ENCODE data around the gene PXMP2.
A peak's percentile ranks its signal among the peaks of the same experiment; 100 is the strongest.
"Not testable (repeated sequence)": the region's sequence is repeated elsewhere in the genome, so short reads cannot be mapped to it uniquely, and the experiment has no call there.

The PXMP2 gene

GRCh38 chr12:132674561-132674960 lies 12.8 kb upstream of the PXMP2 start:
- Histone ChIP-seq H3K36me3 (ENCODE audit: insufficient read depth, low read length) (peaks cover 23% of the 10 kb centered on the region; the same call in 1 of the 2 replicates), H3K4me1 (ENCODE audit: control insufficient read depth, insufficient read depth, low read length, unreplicated experiment) (no peaks in the 10 kb centered on the region), H3K27me3 (ENCODE audit: insufficient read depth, low read length) (no peaks in the 10 kb centered on the region), H3K79me2 (ENCODE audit: control insufficient read depth, insufficient read depth, low read length, unreplicated experiment) (peaks cover 8% of the 10 kb centered on the region), H3K4me3 (ENCODE audit: low read depth, low read length) (no peak overlapping the region), H2AFZ (ENCODE audit: low read length, unreplicated experiment) (no peak overlapping the region), H3K27ac (ENCODE audit: low read depth, low read length) (no peak overlapping the region)

- Histone ChIP-seq H3K36me3 (ENCODE audit: insufficient read depth, low read length) (peaks cover 27% of the 10 kb centered on the region; the same call in 1 of the 2 replicates), H3K27ac (ENCODE audit: low read depth, low read length) (no peak overlapping the region), H3K79me2 (ENCODE audit: control insufficient read depth, insufficient read depth, low read length, unreplicated experiment) (peaks cover 21% of the 10 kb centered on the region), H3K27me3 (ENCODE audit: insufficient read depth, low read length) (no peaks in the 10 kb centered on the region), H3K4me1 (ENCODE audit: control insufficient read depth, insufficient read depth, low read length, unreplicated experiment) (no peaks in the 10 kb centered on the region), H2AFZ (ENCODE audit: low read length, unreplicated experiment) (no peak overlapping the region), H3K4me3 (ENCODE audit: low read depth, low read length) (no peak overlapping the region)
These were observed 11.5 kb upstream of the PXMP2 start for GRCh38 chr12:132675757-132676432.

GRCh38 chr12:132677492-132677891 lies 9.9 kb upstream of the PXMP2 start:
- peaks cover 34% of the 10 kb centered on the region for H3K79me2 ChIP-seq (ENCODE audit: control insufficient read depth, insufficient read depth, low read length, unreplicated experiment)
- H3K36me3 ChIP-seq (ENCODE audit: insufficient read depth, low read length): peaks cover 21% of the 10 kb centered on the region; the same call in 1 of the 2 replicates
- no peak overlapping the region for H3K27ac ChIP-seq (ENCODE audit: low read depth, low read length)

GRCh38 chr12:132685400-132685799 lies 2.0 kb upstream of the PXMP2 start:
- H3K79me2 ChIP-seq (ENCODE audit: control insufficient read depth, insufficient read depth, low read length, unreplicated experiment): peaks cover 55% of the 10 kb centered on the region

More at GRCh38 chr12:132677492-132677891, 9.9 kb upstream of the PXMP2 start:
- H2AFZ ChIP-seq (ENCODE audit: low read length, unreplicated experiment): no peak overlapping the region
- H3K27me3 ChIP-seq (ENCODE audit: insufficient read depth, low read length): no peaks in the 10 kb centered on the region
- no peaks in the 10 kb centered on the region for H3K4me1 ChIP-seq (ENCODE audit: control insufficient read depth, insufficient read depth, low read length, unreplicated experiment)
- H3K4me3 ChIP-seq (ENCODE audit: low read depth, low read length): no peak overlapping the region

GRCh38 chr12:132686825-132687210 lies 569 bp upstream of the PXMP2 start:
- Histone ChIP-seq H2AFZ (ENCODE audit: low read length, unreplicated experiment) (peak overlapping the region; percentile 53), H3K27me3 (ENCODE audit: insufficient read depth, low read length) (no peaks in the 10 kb centered on the region), H3K36me3 (ENCODE audit: insufficient read depth, low read length) (peaks cover 12% of the 10 kb centered on the region; the same call in 1 of the 2 replicates), H3K79me2 (ENCODE audit: control insufficient read depth, insufficient read depth, low read length, unreplicated experiment) (peaks cover 43% of the 10 kb centered on the region), H3K27ac (ENCODE audit: low read depth, low read length) (peak overlapping the region; percentile 67), H3K4me3 (ENCODE audit: low read depth, low read length) (peak overlapping the region; percentile 95), H3K4me1 (ENCODE audit: control insufficient read depth, insufficient read depth, low read length, unreplicated experiment) (no peaks in the 10 kb centered on the region)

More at GRCh38 chr12:132685400-132685799, 2.0 kb upstream of the PXMP2 start:
- peaks cover 7% of the 10 kb centered on the region; the same call in 1 of the 2 replicates for H3K36me3 ChIP-seq (ENCODE audit: insufficient read depth, low read length)
- peak overlapping the region; percentile 95 for H3K4me3 ChIP-seq (ENCODE audit: low read depth, low read length)
- H2AFZ ChIP-seq (ENCODE audit: low read length, unreplicated experiment): no peak overlapping the region
- H3K27me3 ChIP-seq (ENCODE audit: insufficient read depth, low read length): no peaks in the 10 kb centered on the region
- no peak overlapping the region for H3K27ac ChIP-seq (ENCODE audit: low read depth, low read length)
- no peaks in the 10 kb centered on the region for H3K4me1 ChIP-seq (ENCODE audit: control insufficient read depth, insufficient read depth, low read length, unreplicated experiment)

GRCh38 chr12:132689227-132689626 lies 1.8 kb downstream of the PXMP2 start:
- no peak overlapping the region; the same call in 1 of the 2 replicates for H3K4me3 ChIP-seq (ENCODE audit: low read depth, low read length)
- no peak overlapping the region for H3K27ac ChIP-seq (ENCODE audit: low read depth, low read length)
- peaks cover 26% of the 10 kb centered on the region for H3K79me2 ChIP-seq (ENCODE audit: control insufficient read depth, insufficient read depth, low read length, unreplicated experiment)
- no peak overlapping the region for H2AFZ ChIP-seq (ENCODE audit: low read length, unreplicated experiment)
- no peaks in the 10 kb centered on the region for H3K27me3 ChIP-seq (ENCODE audit: insufficient read depth, low read length)
- peaks cover 12% of the 10 kb centered on the region; the same call in 1 of the 2 replicates for H3K36me3 ChIP-seq (ENCODE audit: insufficient read depth, low read length)
- H3K4me1 ChIP-seq (ENCODE audit: control insufficient read depth, insufficient read depth, low read length, unreplicated experiment): no peaks in the 10 kb centered on the region

- Histone ChIP-seq H3K36me3 (ENCODE audit: insufficient read depth, low read length) (peaks cover 12% of the 10 kb centered on the region; the same call in 1 of the 2 replicates), H3K4me3 (ENCODE audit: low read depth, low read length) (no peak overlapping the region; the same call in 1 of the 2 replicates), H3K27me3 (ENCODE audit: insufficient read depth, low read length) (no peaks in the 10 kb centered on the region), H2AFZ (ENCODE audit: low read length, unreplicated experiment) (no peak overlapping the region), H3K79me2 (ENCODE audit: control insufficient read depth, insufficient read depth, low read length, unreplicated experiment) (peaks cover 23% of the 10 kb centered on the region), H3K27ac (ENCODE audit: low read depth, low read length) (no peak overlapping the region), H3K4me1 (ENCODE audit: control insufficient read depth, insufficient read depth, low read length, unreplicated experiment) (no peaks in the 10 kb centered on the region)
These were observed 2.7 kb downstream of the PXMP2 start for GRCh38 chr12:132690112-132690511.

- H3K79me2 ChIP-seq (ENCODE audit: control insufficient read depth, insufficient read depth, low read length, unreplicated experiment); H3K4me3 ChIP-seq (ENCODE audit: low read depth, low read length); H3K27ac ChIP-seq (ENCODE audit: low read depth, low read length); H3K27me3 ChIP-seq (ENCODE audit: insufficient read depth, low read length); H2AFZ ChIP-seq (ENCODE audit: low read length, unreplicated experiment); H3K4me1 ChIP-seq (ENCODE audit: control insufficient read depth, insufficient read depth, low read length, unreplicated experiment): not testable (repeated sequence)
- H3K36me3 ChIP-seq (ENCODE audit: insufficient read depth, low read length): peaks cover 12% of the 10 kb centered on the region; the same call in 1 of the 2 replicates
These were observed 4.6 kb downstream of the PXMP2 start for GRCh38 chr12:132692030-132692429.

GRCh38 chr12:132694888-132695287 lies 7.5 kb downstream of the PXMP2 start:
- H3K79me2 ChIP-seq (ENCODE audit: control insufficient read depth, insufficient read depth, low read length, unreplicated experiment); H2AFZ ChIP-seq (ENCODE audit: low read length, unreplicated experiment); H3K27ac ChIP-seq (ENCODE audit: low read depth, low read length); H3K4me1 ChIP-seq (ENCODE audit: control insufficient read depth, insufficient read depth, low read length, unreplicated experiment); H3K36me3 ChIP-seq (ENCODE audit: insufficient read depth, low read length); H3K4me3 ChIP-seq (ENCODE audit: low read depth, low read length); H3K27me3 ChIP-seq (ENCODE audit: insufficient read depth, low read length): not testable (repeated sequence)

- no peaks in the 10 kb centered on the region for H3K79me2 ChIP-seq (ENCODE audit: control insufficient read depth, insufficient read depth, low read length, unreplicated experiment)
- no peaks in the 10 kb centered on the region for H3K27me3 ChIP-seq (ENCODE audit: insufficient read depth, low read length)
- peaks cover 6% of the 10 kb centered on the region; the same call in 1 of the 2 replicates for H3K36me3 ChIP-seq (ENCODE audit: insufficient read depth, low read length)
- H3K4me3 ChIP-seq (ENCODE audit: low read depth, low read length): no peak overlapping the region
- H3K27ac ChIP-seq (ENCODE audit: low read depth, low read length): no peak overlapping the region
- no peak overlapping the region for H2AFZ ChIP-seq (ENCODE audit: low read length, unreplicated experiment)
- peaks cover 3% of the 10 kb centered on the region for H3K4me1 ChIP-seq (ENCODE audit: control insufficient read depth, insufficient read depth, low read length, unreplicated experiment)
These were observed 8.0 kb downstream of the PXMP2 start for GRCh38 chr12:132695431-132695830.

- H3K79me2 ChIP-seq (ENCODE audit: control insufficient read depth, insufficient read depth, low read length, unreplicated experiment): no peaks in the 10 kb centered on the region
- H3K27ac ChIP-seq (ENCODE audit: low read depth, low read length): no peak overlapping the region
- H3K36me3 ChIP-seq (ENCODE audit: insufficient read depth, low read length): no peaks in the 10 kb centered on the region
- H3K27me3 ChIP-seq (ENCODE audit: insufficient read depth, low read length): no peaks in the 10 kb centered on the region
- H3K4me1 ChIP-seq (ENCODE audit: control insufficient read depth, insufficient read depth, low read length, unreplicated experiment): peaks cover 5% of the 10 kb centered on the region
- H2AFZ ChIP-seq (ENCODE audit: low read length, unreplicated experiment): no peak overlapping the region
- H3K4me3 ChIP-seq (ENCODE audit: low read depth, low read length): no peak overlapping the region
These were observed 11.0 kb downstream of the PXMP2 start for GRCh38 chr12:132698341-132698740.

Measured in ACC112 (cell line).